ENCODE data around the gene BMP7.

BMP7 gene

DNA sequence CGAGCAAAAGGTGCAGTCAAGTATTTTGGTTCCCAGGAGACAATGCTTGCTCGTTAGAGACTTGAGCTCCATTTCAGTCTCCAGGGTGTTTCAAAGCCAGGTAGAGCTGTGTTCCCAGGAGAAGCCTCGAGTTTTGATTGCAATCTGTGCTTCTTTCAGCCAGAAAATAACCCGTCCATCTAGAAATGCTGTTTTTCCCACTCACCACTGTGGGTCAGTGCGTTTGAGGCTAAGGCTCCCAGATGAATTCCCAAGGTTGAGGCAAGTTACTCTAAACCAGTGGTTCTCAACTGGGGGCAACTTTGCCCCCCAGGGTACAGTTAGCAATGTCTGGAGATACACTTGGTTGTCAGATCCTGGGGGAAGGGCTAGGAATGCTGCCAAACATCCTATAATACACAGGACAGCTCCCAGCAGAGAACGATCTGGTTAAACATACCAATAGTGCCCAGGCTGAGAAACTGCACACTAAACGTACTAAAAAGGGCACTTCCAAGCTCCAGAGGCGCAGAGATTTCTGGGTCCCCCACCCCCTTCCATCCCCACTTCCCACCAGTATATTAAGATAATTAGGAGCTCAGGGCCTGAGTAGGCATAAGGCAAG lies 13.8 kb downstream of the BMP7 start:
- no peak for TF ChIP-seq CTCF (IDR thresholded peaks at IDR 0.05; ENCODE audit: low read depth, low read length)
- no peak overlapping the region for H3K4me3 ChIP-seq (ENCODE audit: low read depth, low read length)

GRCh38 chr20:57251949-57252348 lies 14.5 kb downstream of the BMP7 start:
- H3K4me3 ChIP-seq (ENCODE audit: low read depth, low read length) = no peak overlapping the region
- TF ChIP-seq CTCF (IDR thresholded peaks at IDR 0.05; ENCODE audit: low read depth, low read length) = no peak

DNA sequence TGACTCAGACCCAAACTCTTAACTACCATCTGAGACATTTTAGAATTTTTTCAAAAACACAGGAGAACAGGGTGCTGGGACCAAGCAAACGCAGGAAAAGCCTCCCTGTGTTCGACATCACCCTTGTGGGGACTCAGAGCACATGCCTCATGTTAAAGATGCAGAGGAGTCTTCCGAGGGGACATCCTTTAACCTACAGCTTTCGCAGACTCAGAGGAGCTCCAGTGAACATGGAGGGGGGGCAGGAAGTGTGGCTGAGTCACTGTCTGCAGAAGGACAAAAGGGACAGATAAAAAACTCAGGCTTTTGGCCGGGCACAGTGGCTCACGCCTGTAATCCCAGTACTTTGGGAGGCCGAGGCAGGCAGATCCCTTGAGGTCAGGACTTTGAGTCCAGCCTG lies 15.1 kb downstream of the BMP7 start:
- H3K4me3 ChIP-seq (ENCODE audit: low read depth, low read length) = no peak overlapping the region
- no peak for TF ChIP-seq CTCF (IDR thresholded peaks at IDR 0.05; ENCODE audit: low read depth, low read length)

DNA sequence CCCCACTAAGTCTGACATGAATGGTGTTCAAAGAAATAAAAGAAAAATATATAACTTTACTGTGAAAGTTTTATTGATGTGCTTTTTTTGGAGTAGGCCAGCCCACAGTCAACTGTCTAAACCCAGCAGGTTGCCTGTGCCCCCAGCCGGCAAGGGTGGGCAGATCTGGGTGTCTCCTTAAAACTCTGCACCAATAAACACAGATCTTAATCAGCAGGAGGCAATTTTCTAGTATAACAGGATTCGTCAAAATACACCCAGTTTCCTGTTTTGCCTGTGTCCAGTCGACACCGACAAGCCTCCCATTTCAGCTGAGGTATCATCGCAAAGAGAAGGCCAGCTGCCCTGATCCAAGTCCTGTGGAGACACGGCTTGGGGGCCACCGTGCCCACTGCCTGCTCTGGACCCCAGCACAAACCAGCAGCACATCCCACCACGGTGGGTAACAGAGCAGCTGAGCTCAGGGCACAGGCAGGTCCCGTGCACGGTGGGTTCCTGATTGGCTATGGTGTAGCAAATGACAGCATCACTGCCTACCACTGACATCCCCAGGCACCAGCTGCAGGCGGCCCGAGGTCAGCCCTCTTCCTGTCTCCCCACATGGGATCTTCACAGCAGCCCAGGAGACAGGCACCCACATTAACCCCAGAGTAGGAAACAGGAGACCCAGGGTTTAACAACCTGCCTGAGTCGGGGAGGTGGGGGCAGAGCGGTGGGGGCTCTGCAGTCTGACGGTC lies 15.7 kb downstream of the BMP7 start:
- TF ChIP-seq CTCF (IDR thresholded peaks at IDR 0.05; ENCODE audit: low read depth, low read length) = no peak
- no peak overlapping the region for H3K4me3 ChIP-seq (ENCODE audit: low read depth, low read length)

DNA sequence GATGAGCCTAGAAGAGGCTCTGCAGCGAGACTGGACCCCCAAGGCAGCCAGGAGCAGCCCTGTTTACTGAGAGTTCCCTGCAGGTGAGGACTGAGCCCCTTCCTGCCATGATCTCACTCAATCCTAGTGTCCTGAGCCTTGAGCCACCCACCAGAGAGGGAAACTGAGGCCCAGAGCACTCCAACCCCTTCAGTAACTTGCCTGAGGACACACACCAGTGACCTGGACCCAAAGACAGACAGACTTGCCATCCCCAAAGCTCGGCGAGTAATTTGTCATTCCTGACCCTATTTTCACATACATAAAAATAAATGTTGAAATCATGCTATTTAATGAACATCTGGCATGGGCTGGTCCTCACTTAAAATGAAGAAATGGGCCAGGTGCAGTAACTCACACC lies 16.7 kb downstream of the BMP7 start:
- H3K4me3 ChIP-seq (ENCODE audit: low read depth, low read length) = no peak overlapping the region
- TF ChIP-seq CTCF (IDR thresholded peaks at IDR 0.05; ENCODE audit: low read depth, low read length) = no peak

- no peak overlapping the region for H3K4me3 ChIP-seq (ENCODE audit: low read depth, low read length)
- no peak for TF ChIP-seq CTCF (IDR thresholded peaks at IDR 0.05; ENCODE audit: low read depth, low read length)
These were observed 17.4 kb downstream of the BMP7 start for GRCh38 chr20:57249073-57249472.

DNA sequence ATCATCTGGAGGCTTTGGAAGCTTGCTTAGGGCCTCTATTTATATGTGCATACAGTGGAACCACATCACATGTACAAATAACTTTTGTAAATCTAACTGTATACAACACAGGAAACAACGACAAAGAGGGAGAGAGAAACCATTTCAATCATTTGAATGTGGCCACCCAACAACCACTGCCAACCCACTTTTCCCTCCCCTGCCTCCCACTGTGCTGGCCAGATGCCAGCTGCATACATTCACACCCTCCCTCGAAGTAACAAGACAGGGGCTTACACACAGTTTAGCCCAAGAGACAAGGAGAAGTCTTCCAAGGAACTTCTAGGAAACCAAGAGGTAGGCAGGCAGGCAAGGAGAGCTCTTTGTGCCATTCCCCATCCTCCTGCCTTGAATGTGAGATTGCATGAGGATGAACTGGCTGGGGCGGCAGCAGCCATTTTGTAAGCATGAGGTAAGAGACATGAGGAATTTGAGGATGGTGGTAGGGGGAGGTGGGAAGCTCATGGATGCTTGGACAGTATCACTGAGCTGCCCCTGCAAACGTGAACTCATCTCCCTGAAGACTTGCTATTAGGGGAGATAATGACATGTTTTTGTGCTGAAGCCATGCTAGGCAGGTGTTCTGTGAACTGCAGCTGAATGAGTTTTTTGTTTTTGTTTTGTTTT lies 18.2 kb downstream of the BMP7 start:
- TF ChIP-seq CTCF (IDR thresholded peaks at IDR 0.05; ENCODE audit: low read depth, low read length) = no peak
- H3K4me3 ChIP-seq (ENCODE audit: low read depth, low read length) = no peak overlapping the region

All from WI38 (cell line).